Panc1 (cell line): ENCODE results near the gene DHRS7C. TPM values are rescaled to one million over a fixed set of nuclear protein-coding genes. Genes with fewer than 3 reads are reported as not detected.

Experiments used
- ATAC-seq: fragments of 200-7000 bp; cut with Tn5 transposase; 2 replicates; pipeline ENCODE4 v1.9.1; 2020; ENCODE audit warnings: mild to moderate bottlenecking, moderate library complexity
- BruUV-seq: library from RNA; stranded (reverse); fragments of 400-500 nt; replicated peaks from 2 replicates; lab custom pipeline; 2021; lab: Mats Ljungman, UMichigan
- CTCF ChIA-PET: fragments of 300-600 bp; sonication (Branson Sonifier 250); formaldehyde crosslinking; loops from one replicate; lab custom pipeline; 2022; ENCODE audit warnings: antibody characterized with exemption; lab: Charles Lee
- POLR2A ChIA-PET: fragments of 300-600 bp; sonication (Branson Sonifier 250); formaldehyde crosslinking; loops from one replicate; lab custom pipeline; 2022; ENCODE audit warnings: antibody characterized with exemption; lab: Charles Lee
- DNase-seq: peaks from one replicate; pipeline ENCODE4 v3.0.0-alpha.2; 2010; ENCODE audit warnings: low read depth, low spot score
- H3K27ac ChIP-seq: 2 replicates; pipeline ENCODE4 v1.5.1; 2011; ENCODE audit warnings: mild to moderate bottlenecking, low read length, inconsistent platforms
- H3K27me3 ChIP-seq: fragments of 200-500 bp; sonication (Bioruptor generic); 2 replicates; pipeline ENCODE4 v1.6.0; 2014; ENCODE audit warnings: low read length, inconsistent platforms; ENCODE audit not compliant: control insufficient read depth, insufficient read depth
- H3K36me3 ChIP-seq: fragments of 200-500 bp; sonication (Bioruptor generic); 2 replicates; pipeline ENCODE4 v1.5.1; 2014; ENCODE audit warnings: inconsistent platforms, mild to moderate bottlenecking, low read length, moderate library complexity; ENCODE audit not compliant: control insufficient read depth, insufficient read depth
- H3K4me1 ChIP-seq: 2 replicates; pipeline ENCODE4 v1.5.1; 2011; ENCODE audit warnings: inconsistent platforms, mild to moderate bottlenecking, low read length, moderate library complexity; ENCODE audit not compliant: control insufficient read depth, insufficient read depth
- H3K4me3 ChIP-seq, 2 experiments: 2 replicates each; pipeline ENCODE4 v1.5.1; 2011 to 2012; ENCODE audit warnings: low read depth in 2 of 2, low read length in 2 of 2, mild to moderate bottlenecking in 2 of 2, inconsistent platforms in 1 of 2, moderate library complexity in 1 of 2
- H3K9me3 ChIP-seq: fragments of 200-500 bp; sonication (Bioruptor generic); 2 replicates; pipeline ENCODE4 v1.5.1; 2014; ENCODE audit warnings: low read depth, mild to moderate bottlenecking, inconsistent platforms, low read length, moderate library complexity; ENCODE audit not compliant: control insufficient read depth, insufficient read depth
- POLR2AphosphoS5 ChIP-seq: IDR thresholded peaks from 2 replicates; pipeline ENCODE4 v1.6.1; 2012; ENCODE audit warnings: mild to moderate bottlenecking, low read depth, low read length, moderate library complexity
- REST ChIP-seq, 2 experiments: IDR thresholded peaks; 2 replicates each; pipeline ENCODE4 v1.6.1; 2011 to 2012; ENCODE audit warnings: low read depth in 2 of 2, control low read depth in 1 of 2, low read length in 1 of 2, mild to moderate bottlenecking in 1 of 2, moderate library complexity in 1 of 2; ENCODE audit not compliant: insufficient read depth in 1 of 2
- SIN3A ChIP-seq: IDR thresholded peaks from 2 replicates; pipeline ENCODE4 v1.6.1; 2012; ENCODE audit warnings: low read depth, mild to moderate bottlenecking, low read length, moderate library complexity, borderline replicate concordance; ENCODE audit not compliant: insufficient read depth
- TCF7L2 ChIP-seq: IDR thresholded peaks from 2 replicates; pipeline ENCODE4 v1.6.1; 2011; ENCODE audit warnings: mild to moderate bottlenecking, low read depth, low read length, inconsistent platforms
- in situ Hi-C: cut with HindIII; loops from 2 replicates; pipeline ENCODE4 v1.10.0; 2016; ENCODE audit warnings: low sequenced_read_pairs, low pct_unique_long_range_greater_than_20kb
- intact Hi-C: fragments of 100-400 bp; cut with micrococcal nuclease; formaldehyde crosslinking; loops from one replicate; pipeline ENCODE4 v1.10.0; 2022; ENCODE audit not compliant: unreplicated experiment
- total RNA-seq: library from RNA; stranded (reverse); gene quantifications from one replicate; pipeline ENCODE4 v1.2.1, GENCODE V29; 2021; ENCODE audit not compliant: unreplicated experiment
- TF ChIP-seq, protein P1 (sequence below): fragments of 450-650 bp; IDR thresholded peaks from 2 replicates; pipeline ENCODE4 v1.5.1; 2017; ENCODE audit warnings: mild to moderate bottlenecking

Gene DHRS7C
- total RNA-seq, 1 experiment from 2014 or later, result not detected

GRCh38 chr17:9818760-9819159 is 27.4 kb upstream of the DHRS7C start:
- Histone ChIP-seq H3K9me3 (no peaks in the 10 kb centered on the region), H3K4me1 (no peaks in the 10 kb centered on the region), H3K27ac (no peak overlapping the region), H3K4me3 (no peak overlapping the region), H3K27me3 (no peaks in the 10 kb centered on the region), H3K36me3 (no peaks in the 10 kb centered on the region)
- in situ Hi-C loops (no loop called here), intact Hi-C loops (no loop called here)
- ChIA-PET CTCF (no interaction called here), POLR2A (no interaction called here)
- TF ChIP-seq TCF7L2, result no peak
- no peak for TF ChIP-seq SIN3A
- TF ChIP-seq, protein P1, sequence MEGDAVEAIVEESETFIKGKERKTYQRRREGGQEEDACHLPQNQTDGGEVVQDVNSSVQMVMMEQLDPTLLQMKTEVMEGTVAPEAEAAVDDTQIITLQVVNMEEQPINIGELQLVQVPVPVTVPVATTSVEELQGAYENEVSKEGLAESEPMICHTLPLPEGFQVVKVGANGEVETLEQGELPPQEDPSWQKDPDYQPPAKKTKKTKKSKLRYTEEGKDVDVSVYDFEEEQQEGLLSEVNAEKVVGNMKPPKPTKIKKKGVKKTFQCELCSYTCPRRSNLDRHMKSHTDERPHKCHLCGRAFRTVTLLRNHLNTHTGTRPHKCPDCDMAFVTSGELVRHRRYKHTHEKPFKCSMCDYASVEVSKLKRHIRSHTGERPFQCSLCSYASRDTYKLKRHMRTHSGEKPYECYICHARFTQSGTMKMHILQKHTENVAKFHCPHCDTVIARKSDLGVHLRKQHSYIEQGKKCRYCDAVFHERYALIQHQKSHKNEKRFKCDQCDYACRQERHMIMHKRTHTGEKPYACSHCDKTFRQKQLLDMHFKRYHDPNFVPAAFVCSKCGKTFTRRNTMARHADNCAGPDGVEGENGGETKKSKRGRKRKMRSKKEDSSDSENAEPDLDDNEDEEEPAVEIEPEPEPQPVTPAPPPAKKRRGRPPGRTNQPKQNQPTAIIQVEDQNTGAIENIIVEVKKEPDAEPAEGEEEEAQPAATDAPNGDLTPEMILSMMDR, result no peak
- TF ChIP-seq REST (IDR thresholded peaks at IDR 0.05; ENCODE audit: insufficient read depth in 1 of 2, low read depth in 2 of 2, low read length in 1 of 2), result no peak
- TF ChIP-seq POLR2AphosphoS5, result no peak
- BruUV-seq, result no TSS peak
- ATAC-seq, result no peak
- DNase-seq, result no peak

DNA sequence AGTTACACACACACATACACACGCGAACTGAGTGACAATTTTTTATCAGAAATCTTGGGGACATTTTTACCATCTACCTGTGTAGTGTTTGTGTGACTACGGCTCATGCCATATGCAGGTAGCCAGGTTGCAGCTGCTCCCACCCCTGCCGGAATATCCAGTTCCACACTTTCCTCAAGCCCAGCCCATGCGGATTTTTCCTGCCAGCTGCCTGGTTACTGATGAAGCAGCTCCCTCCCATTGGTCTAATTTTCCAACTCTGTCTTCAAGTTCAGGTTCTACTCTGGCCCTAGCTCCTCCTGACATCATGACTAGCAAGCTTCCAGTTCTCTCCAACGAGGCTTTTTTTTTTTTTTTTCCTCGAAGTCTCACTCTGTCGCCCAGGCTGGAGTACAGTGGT is 25.7 kb upstream of the DHRS7C start:
- H3K36me3 ChIP-seq, result no peaks in the 10 kb centered on the region
- TF ChIP-seq SIN3A (no peak), POLR2AphosphoS5 (no peak), REST (IDR thresholded peaks at IDR 0.05; ENCODE audit: insufficient read depth in 1 of 2, low read depth in 2 of 2, low read length in 1 of 2) (no peak), TCF7L2 (no peak)
- TF ChIP-seq, protein P1, result no peak
- no peak overlapping the region for H3K4me3 ChIP-seq
- no peak overlapping the region for H3K27ac ChIP-seq
- DNase-seq (no peak), ATAC-seq (no peak)
- BruUV-seq, result no TSS peak
- intact Hi-C loops, result no loop called here
- POLR2A ChIA-PET, result no interaction called here
- CTCF ChIA-PET, result no interaction called here
- H3K9me3 ChIP-seq, result no peaks in the 10 kb centered on the region
- in situ Hi-C loops, result no loop called here
- H3K27me3 ChIP-seq, result no peaks in the 10 kb centered on the region
- no peaks in the 10 kb centered on the region for H3K4me1 ChIP-seq
